CD14-positive monocyte (primary cell): ENCODE measurements around the gene AGTR2. TPM values are rescaled to one million over a fixed set of nuclear protein-coding genes. Genes with fewer than 3 reads are reported as not detected.
"Not testable (repeated sequence)": the region's sequence is repeated elsewhere in the genome, so short reads cannot be mapped to it uniquely, and the experiment has no call there.

Source experiments
- DNase-seq, 3 donors: peaks; one replicate each; pipeline ENCODE4 v3.0.0-alpha.2; 2011 to 2022
- H2AFZ ChIP-seq: 2 replicates; pipeline ENCODE4 v1.6.0; 2012; ENCODE audit warnings: mild to moderate bottlenecking, low read depth, low read length, inconsistent platforms; ENCODE audit not compliant: insufficient read depth, poor library complexity, severe bottlenecking
- H3K27ac ChIP-seq, 2 donors: 1 replicate in 1 of 2; 2 replicates in 1 of 2; pipeline ENCODE4 v1.5.1; 2012 to 2013; ENCODE audit warnings: low read length in 2 of 2, control low read depth in 1 of 2, inconsistent platforms in 1 of 2, low read depth in 1 of 2, mild to moderate bottlenecking in 1 of 2
- H3K27me3 ChIP-seq, 2 donors: one replicate each; pipeline versions ENCODE4 v1.6.0 to v1.6.1; 2011 to 2013; ENCODE audit warnings: low read length in 2 of 2; ENCODE audit not compliant: control insufficient read depth in 2 of 2, insufficient read depth in 2 of 2
- H3K36me3 ChIP-seq, 2 donors: replicated peaks in 1 of 2; 1 replicate in 1 of 2; 2 replicates in 1 of 2; pipeline versions ENCODE4 v1.5.1 to v1.6.1; 2012 to 2013; ENCODE audit warnings: low read length in 2 of 2, control low read depth in 1 of 2, inconsistent platforms in 1 of 2, mild to moderate bottlenecking in 1 of 2; ENCODE audit not compliant: insufficient read depth in 2 of 2, control insufficient read depth in 1 of 2
- H3K4me1 ChIP-seq, 2 donors: 1 replicate in 1 of 2; 2 replicates in 1 of 2; pipeline versions ENCODE4 v1.5.1 to v1.6.1; 2012 to 2013; ENCODE audit warnings: low read length in 2 of 2, control low read depth in 1 of 2, inconsistent platforms in 1 of 2, mild to moderate bottlenecking in 1 of 2, moderate library complexity in 1 of 2; ENCODE audit not compliant: insufficient read depth in 2 of 2, control insufficient read depth in 1 of 2
- H3K4me2 ChIP-seq: replicated peaks from 2 replicates; pipeline ENCODE3; 2012; ENCODE audit warnings: low read length, moderate library complexity, mild to moderate bottlenecking; ENCODE audit not compliant: poor library complexity, severe bottlenecking; ENCODE audit errors: extremely low read depth
- H3K4me3 ChIP-seq, 3 experiments: fragments of 200-600 bp in 1 of 3; sonication (generic) in 1 of 3; replicated peaks in 1 of 3; 1 replicate in 2 of 3; 2 replicates in 1 of 3; pipeline ENCODE4 v1.5.1; 2011 to 2013; ENCODE audit warnings: low read length in 3 of 3, mild to moderate bottlenecking in 3 of 3, control low read depth in 2 of 3, low read depth in 2 of 3, inconsistent platforms in 1 of 3, moderate library complexity in 1 of 3
- H3K79me2 ChIP-seq: 2 replicates; pipeline ENCODE4 v1.6.0; 2012; ENCODE audit warnings: mild to moderate bottlenecking, control low read depth, inconsistent platforms, low read length, moderate library complexity; ENCODE audit not compliant: insufficient read depth
- H3K9ac ChIP-seq: 2 replicates; pipeline ENCODE4 v1.6.0; 2017; ENCODE audit warnings: low read length, mild to moderate bottlenecking; ENCODE audit not compliant: insufficient read depth, poor library complexity, severe bottlenecking
- H3K9me3 ChIP-seq, 2 donors: replicated peaks in 1 of 2; 1 replicate in 1 of 2; 2 replicates in 1 of 2; pipeline versions ENCODE4 v1.5.1 to v1.6.1; 2012 to 2013; ENCODE audit warnings: low read length in 2 of 2, control low read depth in 1 of 2; ENCODE audit not compliant: control insufficient read depth in 1 of 2, insufficient read depth in 1 of 2
- H4K20me1 ChIP-seq: 2 replicates; pipeline ENCODE4 v1.6.0; 2012; ENCODE audit warnings: mild to moderate bottlenecking, low read length, control low read depth, moderate library complexity; ENCODE audit not compliant: insufficient read depth
- H3K27ac Mint-ChIP-seq, 7 donors: one replicate each; pipeline ENCODE4 v1.8.0; 2020; ENCODE audit warnings: mild to moderate bottlenecking in 7 of 7, mixed read lengths in 7 of 7, moderate library complexity in 6 of 7, inconsistent platforms in 2 of 7
- H3K27me3 Mint-ChIP-seq, 3 donors: one replicate each; pipeline ENCODE4 v1.8.0; 2021 to 2022; ENCODE audit warnings: low read depth in 3 of 3, mild to moderate bottlenecking in 3 of 3, mixed read lengths in 3 of 3, moderate library complexity in 3 of 3, inconsistent platforms in 1 of 3
- H3K36me3 Mint-ChIP-seq, 2 donors: one replicate each; pipeline ENCODE4 v1.8.0; 2020; ENCODE audit warnings: mixed read lengths in 2 of 2, inconsistent platforms in 1 of 2, mild to moderate bottlenecking in 1 of 2
- H3K4me1 Mint-ChIP-seq: one replicate; pipeline ENCODE4 v1.8.0; 2020; ENCODE audit warnings: mild to moderate bottlenecking, mixed read lengths
- H3K4me3 Mint-ChIP-seq, 2 donors: one replicate each; pipeline ENCODE4 v1.8.0; 2020; ENCODE audit warnings: mild to moderate bottlenecking in 2 of 2, mixed read lengths in 2 of 2, moderate library complexity in 1 of 2
- H3K9me3 Mint-ChIP-seq, 7 donors: one replicate each; pipeline ENCODE4 v1.8.0; 2020 to 2022; ENCODE audit warnings: mixed read lengths in 7 of 7, mild to moderate bottlenecking in 6 of 7, moderate library complexity in 6 of 7, inconsistent platforms in 2 of 7
- CTCF ChIP-seq: fragments of 200-600 bp; IDR thresholded peaks from one replicate; pipeline ENCODE4 v1.8.0; 2022; ENCODE audit warnings: antibody characterized with exemption, mild to moderate bottlenecking
- whole genome bisulfite sequencing: methylation state at CpG from one replicate; pipeline ENCODE4 v1.1.5; 2013; ENCODE audit warnings: missing lambda C conversion rate; ENCODE audit not compliant: insufficient coverage; 5-methylcytosine and 5-hydroxymethylcytosine counted together
- intact Hi-C, 2 donors: fragments of 100-400 bp; cut with micrococcal nuclease; formaldehyde crosslinking; loops; one replicate each; pipeline versions ENCODE4 v1.15.0 to v1.15.1; 2023
- polyA plus RNA-seq, 3 donors: library from polyadenylated mRNA; depleted of rRNA in 1 of 3; unstranded in 2 of 3; stranded (reverse) in 1 of 3; fragments of 300-500 nt in 2 of 3; fragments of >200 nt in 1 of 3; fragmentation: Illumina TruSeq in 2 of 3; gene quantifications; 1 replicate in 2 of 3; 2 replicates in 1 of 3; pipeline ENCODE4 v1.2.3, GENCODE V29; 2012 to 2021

AGTR2 gene
- polyA plus RNA-seq, 3 donors, result not detected

GRCh38 chrX:116213262-116213661, 42.7 kb downstream of the AGTR2 start:
- H4K20me1 ChIP-seq, result no peaks in the 10 kb centered on the region
- H3K4me3 ChIP-seq, result no peak overlapping the region
- H3K9ac ChIP-seq, result no peak overlapping the region
- Mint-ChIP-seq H3K9me3 (peaks cover 0 to 2% (median 0%) of the 10 kb centered on the region in 7 donors), H3K4me1 (no peaks in the 10 kb centered on the region), H3K27me3 (peaks cover 0 to 8% (median 0%) of the 10 kb centered on the region in 3 donors), H3K4me3 (no peak overlapping the region), H3K27ac (no peak overlapping the region), H3K36me3 (no peaks in the 10 kb centered on the region)
- H3K4me1 ChIP-seq, result no peaks in the 10 kb centered on the region
- intact Hi-C loops, result no loop called here
- H3K27ac ChIP-seq, result no peak overlapping the region
- H3K4me2 ChIP-seq, result no peak overlapping the region
- TF ChIP-seq CTCF, result no peak
- DNase-seq, result no peak
- no peaks in the 10 kb centered on the region for H3K9me3 ChIP-seq
- no peaks in the 10 kb centered on the region for H3K36me3 ChIP-seq
- H3K79me2 ChIP-seq, result no peaks in the 10 kb centered on the region
- H2AFZ ChIP-seq, result no peak overlapping the region
- no peaks in the 10 kb centered on the region for H3K27me3 ChIP-seq

- peaks cover 0 to 10% (median 0%) of the 10 kb centered on the region in 3 donors for H3K27me3 Mint-ChIP-seq
- H3K4me3 Mint-ChIP-seq, H3K27ac Mint-ChIP-seq, H3K79me2 ChIP-seq, intact Hi-C loops, H3K4me1 ChIP-seq, H3K27me3 ChIP-seq, H3K36me3 Mint-ChIP-seq, H3K9me3 ChIP-seq, H2AFZ ChIP-seq, H3K4me3 ChIP-seq, DNase-seq, H3K36me3 ChIP-seq, H3K4me1 Mint-ChIP-seq, H3K27ac ChIP-seq, H3K9ac ChIP-seq, H3K9me3 Mint-ChIP-seq, H3K4me2 ChIP-seq, H4K20me1 ChIP-seq: not testable (repeated sequence)
- no CpG with 5 or more reads among the region's 2 CpGs for WGBS
Measured at GRCh38 chrX:116217080-116217479, 46.5 kb downstream of the AGTR2 start.
